HepG2 (cell line): Measurements from ENCODE around the gene NEDD4L. TPM values are rescaled to one million over a fixed set of nuclear protein-coding genes. Genes with fewer than 3 reads are reported as not detected.
A peak's percentile ranks its signal among the peaks of the same experiment; 100 is the strongest.

Experiments used
- GMEB2 ChIP-seq: IDR thresholded peaks from 2 replicates; pipeline ENCODE4 v1.6.1; 2016; ENCODE audit warnings: missing biosample characterization, missing genetic modification reagents, low read depth
- HBP1 ChIP-seq: IDR thresholded peaks from 2 replicates; pipeline ENCODE4 v1.6.1; 2016; ENCODE audit warnings: low read depth, control low read depth
- IKZF4 ChIP-seq: sonication (generic); formaldehyde crosslinking; IDR thresholded peaks from 2 replicates; pipeline ENCODE4 v1.5.1; 2020; ENCODE audit warnings: borderline replicate concordance, mild to moderate bottlenecking, low read depth, missing genetic modification reagents; ENCODE audit errors: not compliant biosample characterization
- NBN ChIP-seq: fragments of 450-650 bp; conservative IDR thresholded peaks from 2 replicates; pipeline ENCODE4 v1.6.1; 2017
- NR2F2 ChIP-seq: IDR thresholded peaks from 2 replicates; pipeline ENCODE4 v1.6.1; 2012; ENCODE audit warnings: low read depth, inconsistent platforms, borderline replicate concordance
- RERE ChIP-seq: IDR thresholded peaks from 2 replicates; pipeline ENCODE4 v1.6.1; 2016; ENCODE audit warnings: low read depth, missing genetic modification reagents, missing compliant biosample characterization
- SRSF4 ChIP-seq: fragments of 200-400 bp; formaldehyde crosslinking; IDR thresholded peaks from one replicate; pipeline ENCODE4 v1.6.1; 2018; ENCODE audit warnings: mild to moderate bottlenecking, low read depth, low read length, moderate library complexity; ENCODE audit not compliant: poor library complexity, severe bottlenecking
- TP53 ChIP-seq: sonication (generic); formaldehyde crosslinking; conservative IDR thresholded peaks from 2 replicates; pipeline ENCODE4 v1.4.0; 2020; ENCODE audit warnings: missing genetic modification reagents
- ZFP90 ChIP-seq: sonication (generic); formaldehyde crosslinking; IDR thresholded peaks from 2 replicates; pipeline ENCODE4 v1.8.0; 2022; ENCODE audit warnings: missing genetic modification reagents, mild to moderate bottlenecking, inconsistent platforms, borderline replicate concordance
- ZMAT5 ChIP-seq: sonication (generic); formaldehyde crosslinking; IDR thresholded peaks from 2 replicates; pipeline ENCODE4 v1.5.0; 2020; ENCODE audit warnings: mild to moderate bottlenecking, low read depth, missing genetic modification reagents, borderline replicate concordance
- ZNF138 ChIP-seq: sonication (generic); formaldehyde crosslinking; IDR thresholded peaks from 2 replicates; pipeline ENCODE4 v1.5.0; 2020; ENCODE audit warnings: mild to moderate bottlenecking, low read depth, missing genetic modification reagents
- ZNF547 ChIP-seq: sonication (generic); formaldehyde crosslinking; IDR thresholded peaks from 2 replicates; pipeline ENCODE4 v1.5.1; 2020; ENCODE audit warnings: mild to moderate bottlenecking, missing genetic modification reagents
- ZNF7 ChIP-seq: IDR thresholded peaks from 2 replicates; pipeline ENCODE4 v1.6.1; 2016; ENCODE audit warnings: missing biosample characterization, missing genetic modification reagents
- ZNF850 ChIP-seq: sonication (generic); formaldehyde crosslinking; conservative IDR thresholded peaks from 2 replicates; pipeline ENCODE4 v1.9.0; 2021; ENCODE audit warnings: mild to moderate bottlenecking, missing genetic modification reagents
- ZSCAN12 ChIP-seq: sonication (generic); formaldehyde crosslinking; IDR thresholded peaks from 2 replicates; pipeline ENCODE4 v1.9.0; 2021; ENCODE audit warnings: mild to moderate bottlenecking, missing genetic modification reagents
- polyA plus RNA-seq, 8 experiments: library from polyadenylated mRNA; depleted of rRNA in 3 of 8; stranded (reverse) in 7 of 8; unstranded in 1 of 8; fragments of >200 nt; fragmentation: Illumina TruSeq in 4 of 8; extraction: Trizol in 4 of 8; gene quantifications; 2 replicates each; pipeline versions ENCODE4 v1.2.1 to v1.2.3, GENCODE V29; 2011 to 2016; ENCODE audit warnings: low read depth in 4 of 8, missing spikeins in 1 of 8, mixed read lengths in 1 of 8; ENCODE audit not compliant: insufficient read depth in 1 of 8
- total RNA-seq, 5 experiments: library from RNA; depleted of rRNA; stranded (reverse); fragments of >200 nt; fragmentation: Illumina TruSeq; extraction: Trizol; gene quantifications; 2 replicates each; pipeline ENCODE4 v1.2.3, GENCODE V29; 2016; ENCODE audit warnings: low read depth in 1 of 5

The NEDD4L gene
- total and polyA plus RNA-seq, 2 of the 13 experiments (the other 11 are each of a cell fraction or from before 2014, with no cell fraction given), result 168 to 390 TPM

- TF ChIP-seq RERE (CRISPR knock-in tag), result no peak
- TF ChIP-seq ZNF850 (CRISPR knock-in tag), result no peak
- TF ChIP-seq ZSCAN12 (CRISPR knock-in tag), result no peak
- peak; percentile 70 for TF ChIP-seq IKZF4
- peak; percentile 38; the same call in 1 of the 2 replicates for TF ChIP-seq ZNF7 (CRISPR knock-in tag)
- TF ChIP-seq GMEB2 (CRISPR knock-in tag), result no peak
- TF ChIP-seq ZFP90 (CRISPR knock-in tag), result no peak; the same call in 1 of the 2 replicates
- peak; percentile 94; the same call in 1 of the 2 replicates for TF ChIP-seq ZNF547 (CRISPR knock-in tag)
- peak; percentile 68; the same call in 1 of the 2 replicates for TF ChIP-seq HBP1
- TF ChIP-seq SRSF4, result no peak
- TF ChIP-seq ZMAT5 (CRISPR knock-in tag), result no peak
- TF ChIP-seq NR2F2, result no peak
- TF ChIP-seq ZNF138 (CRISPR knock-in tag), result no peak
- TF ChIP-seq TP53, result no peak
- TF ChIP-seq NBN, result no peak
Measured at GRCh38 chr18:58402951-58403702, 359.1 kb downstream of the NEDD4L start (continued).
